ENCODE results near the gene CLCNKB. TPM values are rescaled to one million over a fixed set of nuclear protein-coding genes. Genes with fewer than 3 reads are reported as not detected.

CLCNKB gene
- total RNA-seq, 1 experiment from 2014 or later: not detected

- BruUV-seq (replicated peaks): no TSS peak
- H3K4me3 ChIP-seq (ENCODE audit: low read depth, low read length): no peak overlapping the region
- H3K27me3 ChIP-seq (replicated peaks; ENCODE audit: control insufficient read depth, insufficient read depth, low read length): no peaks in the 10 kb centered on the region
- ChIA-PET CTCF (no interaction called here), POLR2A (no interaction called here)
- H3K9me3 ChIP-seq: no peaks in the 10 kb centered on the region
- no peak overlapping the region for H3K4me3 Mint-ChIP-seq (ENCODE audit: unreplicated experiment)
- intact Hi-C loops (cut with micrococcal nuclease; ENCODE audit: unreplicated experiment): no loop called here
- TF ChIP-seq, protein P1, sequence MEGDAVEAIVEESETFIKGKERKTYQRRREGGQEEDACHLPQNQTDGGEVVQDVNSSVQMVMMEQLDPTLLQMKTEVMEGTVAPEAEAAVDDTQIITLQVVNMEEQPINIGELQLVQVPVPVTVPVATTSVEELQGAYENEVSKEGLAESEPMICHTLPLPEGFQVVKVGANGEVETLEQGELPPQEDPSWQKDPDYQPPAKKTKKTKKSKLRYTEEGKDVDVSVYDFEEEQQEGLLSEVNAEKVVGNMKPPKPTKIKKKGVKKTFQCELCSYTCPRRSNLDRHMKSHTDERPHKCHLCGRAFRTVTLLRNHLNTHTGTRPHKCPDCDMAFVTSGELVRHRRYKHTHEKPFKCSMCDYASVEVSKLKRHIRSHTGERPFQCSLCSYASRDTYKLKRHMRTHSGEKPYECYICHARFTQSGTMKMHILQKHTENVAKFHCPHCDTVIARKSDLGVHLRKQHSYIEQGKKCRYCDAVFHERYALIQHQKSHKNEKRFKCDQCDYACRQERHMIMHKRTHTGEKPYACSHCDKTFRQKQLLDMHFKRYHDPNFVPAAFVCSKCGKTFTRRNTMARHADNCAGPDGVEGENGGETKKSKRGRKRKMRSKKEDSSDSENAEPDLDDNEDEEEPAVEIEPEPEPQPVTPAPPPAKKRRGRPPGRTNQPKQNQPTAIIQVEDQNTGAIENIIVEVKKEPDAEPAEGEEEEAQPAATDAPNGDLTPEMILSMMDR (IDR thresholded peaks at IDR 0.05; ENCODE audit: insufficient read depth in 1 of 2, low read depth in 1 of 2, low read length in 1 of 2, severe bottlenecking in 1 of 2, unreplicated experiment in 1 of 2): no peak
- no peak overlapping the region for H3K27ac Mint-ChIP-seq (ENCODE audit: unreplicated experiment)
- H3K27me3 Mint-ChIP-seq (ENCODE audit: insufficient read depth, unreplicated experiment): no peaks in the 10 kb centered on the region
- no peaks in the 10 kb centered on the region for H3K4me1 ChIP-seq
- no peak for DNase-seq
- no peaks in the 10 kb centered on the region for H3K36me3 ChIP-seq (ENCODE audit: control insufficient read depth, insufficient read depth, low read length)
- no peaks in the 10 kb centered on the region for H3K36me3 Mint-ChIP-seq (ENCODE audit: insufficient read depth, unreplicated experiment)
- no peaks in the 10 kb centered on the region for H3K9me3 Mint-ChIP-seq (ENCODE audit: unreplicated experiment)
- no peaks in the 10 kb centered on the region for H3K4me1 Mint-ChIP-seq (ENCODE audit: low read depth, unreplicated experiment)
Measured at GRCh38 chr1:16043950-16044349, 368 bp downstream of the CLCNKB start.

GRCh38 chr1:16046842-16047241, 3.3 kb downstream of the CLCNKB start:
- CTCF ChIA-PET: interaction anchor here (1.0 kb wide), 1 partner anchor 26 kb away, joined by 9 read pairs; no protein-coding TSS in a partner anchor
- no peak for DNase-seq
- BruUV-seq (replicated peaks): no TSS peak

GRCh38 chr1:16047791-16048475, 4.4 kb downstream of the CLCNKB start:
- Histone ChIP-seq H3K9me3 (no peaks in the 10 kb centered on the region), H3K4me3 (ENCODE audit: low read depth, low read length) (no peak overlapping the region), H3K27me3 (replicated peaks; ENCODE audit: control insufficient read depth, insufficient read depth, low read length) (no peaks in the 10 kb centered on the region), H3K4me1 (no peaks in the 10 kb centered on the region), H3K36me3 (ENCODE audit: control insufficient read depth, insufficient read depth, low read length) (no peaks in the 10 kb centered on the region)
- TF ChIP-seq, protein P1 (IDR thresholded peaks at IDR 0.05; ENCODE audit: insufficient read depth in 1 of 2, low read depth in 1 of 2, low read length in 1 of 2, severe bottlenecking in 1 of 2, unreplicated experiment in 1 of 2): no peak
- CTCF ChIA-PET: no interaction called here
- Mint-ChIP-seq H3K9me3 (ENCODE audit: unreplicated experiment) (no peaks in the 10 kb centered on the region), H3K4me3 (ENCODE audit: unreplicated experiment) (no peak overlapping the region), H3K36me3 (ENCODE audit: insufficient read depth, unreplicated experiment) (no peaks in the 10 kb centered on the region), H3K4me1 (ENCODE audit: low read depth, unreplicated experiment) (no peaks in the 10 kb centered on the region), H3K27ac (ENCODE audit: unreplicated experiment) (no peak overlapping the region), H3K27me3 (ENCODE audit: insufficient read depth, unreplicated experiment) (no peaks in the 10 kb centered on the region)
- DNase-seq: no peak
- POLR2A ChIA-PET: no interaction called here
- intact Hi-C loops (cut with micrococcal nuclease; ENCODE audit: unreplicated experiment): no loop called here
- no TSS peak for BruUV-seq (replicated peaks)

More at GRCh38 chr1:16046842-16047241, 3.3 kb downstream of the CLCNKB start:
- Mint-ChIP-seq H3K9me3 (ENCODE audit: unreplicated experiment) (no peaks in the 10 kb centered on the region), H3K27ac (ENCODE audit: unreplicated experiment) (no peak overlapping the region), H3K4me1 (ENCODE audit: low read depth, unreplicated experiment) (no peaks in the 10 kb centered on the region), H3K36me3 (ENCODE audit: insufficient read depth, unreplicated experiment) (no peaks in the 10 kb centered on the region), H3K27me3 (ENCODE audit: insufficient read depth, unreplicated experiment) (no peaks in the 10 kb centered on the region), H3K4me3 (ENCODE audit: unreplicated experiment) (no peak overlapping the region)
- Histone ChIP-seq H3K36me3 (ENCODE audit: control insufficient read depth, insufficient read depth, low read length) (no peaks in the 10 kb centered on the region), H3K27me3 (replicated peaks; ENCODE audit: control insufficient read depth, insufficient read depth, low read length) (no peaks in the 10 kb centered on the region), H3K9me3 (no peaks in the 10 kb centered on the region), H3K4me3 (ENCODE audit: low read depth, low read length) (no peak overlapping the region), H3K4me1 (no peaks in the 10 kb centered on the region)
- intact Hi-C loops (cut with micrococcal nuclease; ENCODE audit: unreplicated experiment): no loop called here
- TF ChIP-seq, protein P1 (IDR thresholded peaks at IDR 0.05; ENCODE audit: insufficient read depth in 1 of 2, low read depth in 1 of 2, low read length in 1 of 2, severe bottlenecking in 1 of 2, unreplicated experiment in 1 of 2): no peak
- POLR2A ChIA-PET: no interaction called here
